H9 (cell line): ENCODE measurements around the gene CDH23. TPM values are rescaled to one million over a fixed set of nuclear protein-coding genes. Genes with fewer than 3 reads are reported as not detected.

Experiments used
- DNase-seq: peaks from one replicate; pipeline ENCODE4 v3.0.0-alpha.2; 2017
- H2AFZ ChIP-seq: one replicate; pipeline ENCODE4 v1.6.1; 2013; ENCODE audit warnings: mild to moderate bottlenecking, low read length, control low read depth, moderate library complexity
- H2AK5ac ChIP-seq: 2 replicates; pipeline ENCODE4 v1.6.1; 2013; ENCODE audit warnings: low read length, control low read depth, mixed read lengths; ENCODE audit not compliant: insufficient read length
- H2BK120ac ChIP-seq: one replicate; pipeline ENCODE4 v1.6.1; 2013; ENCODE audit warnings: low read depth, mild to moderate bottlenecking, low read length, control low read depth, inconsistent platforms; ENCODE audit not compliant: poor library complexity, severe bottlenecking
- H2BK12ac ChIP-seq: 2 replicates; pipeline ENCODE4 v1.6.1; 2013; ENCODE audit warnings: low read length, control low read depth, mixed read lengths, low read depth; ENCODE audit not compliant: insufficient read length
- H2BK15ac ChIP-seq: 2 replicates; pipeline ENCODE4 v1.6.1; 2013; ENCODE audit warnings: low read depth, low read length, control low read depth
- H2BK20ac ChIP-seq: one replicate; pipeline ENCODE4 v1.6.1; 2013; ENCODE audit warnings: low read depth, mild to moderate bottlenecking, low read length, control low read depth, inconsistent platforms; ENCODE audit not compliant: poor library complexity, severe bottlenecking
- H2BK5ac ChIP-seq: 2 replicates; pipeline ENCODE4 v1.6.1; 2013; ENCODE audit warnings: low read length, control low read depth, mixed read lengths; ENCODE audit not compliant: insufficient read length
- H3K14ac ChIP-seq: 2 replicates; pipeline ENCODE4 v1.6.1; 2013; ENCODE audit warnings: low read length, control low read depth; ENCODE audit not compliant: insufficient read depth
- H3K18ac ChIP-seq: 2 replicates; pipeline ENCODE4 v1.6.1; 2013; ENCODE audit warnings: low read depth, mild to moderate bottlenecking, mixed read lengths, low read length, control low read depth; ENCODE audit not compliant: insufficient read length
- H3K23ac ChIP-seq: 2 replicates; pipeline ENCODE4 v1.6.1; 2013; ENCODE audit warnings: low read length, control low read depth, mixed read lengths, low read depth; ENCODE audit not compliant: insufficient read length
- H3K23me2 ChIP-seq: 2 replicates; pipeline ENCODE4 v1.6.1; 2013; ENCODE audit warnings: low read depth, mild to moderate bottlenecking, mixed read lengths, low read length, control low read depth; ENCODE audit not compliant: insufficient read length, poor library complexity, severe bottlenecking
- H3K27ac ChIP-seq: 2 replicates; pipeline ENCODE4 v1.5.1; 2013; ENCODE audit warnings: low read length, control low read depth, mixed read lengths, low read depth; ENCODE audit not compliant: insufficient read length
- H3K27me3 ChIP-seq: 2 replicates; pipeline ENCODE4 v1.6.1; 2013; ENCODE audit warnings: low read length, control low read depth, inconsistent platforms; ENCODE audit not compliant: insufficient read depth
- H3K4ac ChIP-seq: 2 replicates; pipeline ENCODE4 v1.6.1; 2013; ENCODE audit warnings: low read depth, mild to moderate bottlenecking, control low read depth, inconsistent platforms, low read length, moderate library complexity
- H3K4me1 ChIP-seq: 2 replicates; pipeline ENCODE4 v1.6.1; 2013; ENCODE audit warnings: low read length, control low read depth, inconsistent platforms; ENCODE audit not compliant: insufficient read depth
- H3K4me2 ChIP-seq: 2 replicates; pipeline ENCODE4 v1.6.1; 2013; ENCODE audit warnings: low read length, control low read depth, mixed read lengths; ENCODE audit not compliant: insufficient read length, insufficient read depth
- H3K56ac ChIP-seq: 2 replicates; pipeline ENCODE4 v1.6.1; 2013; ENCODE audit warnings: low read depth, mild to moderate bottlenecking, mixed read lengths, low read length, control low read depth; ENCODE audit not compliant: insufficient read length
- H3K79me1 ChIP-seq: 2 replicates; pipeline ENCODE4 v1.6.1; 2013; ENCODE audit warnings: low read depth, mild to moderate bottlenecking, moderate library complexity, low read length, control low read depth, inconsistent platforms; ENCODE audit not compliant: insufficient read depth, poor library complexity, severe bottlenecking
- H3K79me2 ChIP-seq: 2 replicates; pipeline ENCODE4 v1.6.1; 2013; ENCODE audit warnings: low read length, control low read depth, inconsistent platforms; ENCODE audit not compliant: insufficient read depth
- H3K9ac ChIP-seq: 2 replicates; pipeline ENCODE4 v1.6.1; 2013; ENCODE audit warnings: low read length, control low read depth, mixed read lengths; ENCODE audit not compliant: insufficient read length; ENCODE audit errors: extremely low read depth
- H3K9me3 ChIP-seq: one replicate; pipeline ENCODE4 v1.6.1; 2013; ENCODE audit warnings: low read depth, low read length, inconsistent platforms; ENCODE audit not compliant: control insufficient read depth
- H3T11ph ChIP-seq: one replicate; pipeline ENCODE4 v1.6.1; 2013; ENCODE audit warnings: mild to moderate bottlenecking, low read length, control low read depth, inconsistent platforms
- H4K20me1 ChIP-seq: one replicate; pipeline ENCODE4 v1.6.1; 2013; ENCODE audit not compliant: control insufficient read depth, insufficient read length, insufficient read depth
- H4K5ac ChIP-seq: 2 replicates; pipeline ENCODE4 v1.6.1; 2013; ENCODE audit warnings: low read depth, mild to moderate bottlenecking, mixed read lengths, low read length, control low read depth; ENCODE audit not compliant: insufficient read length
- H4K8ac ChIP-seq: replicated peaks from 2 replicates; pipeline ENCODE4 v1.6.1; 2013; ENCODE audit warnings: low read length, control low read depth, mixed read lengths, low read depth; ENCODE audit not compliant: insufficient read length
- H4K91ac ChIP-seq: 2 replicates; pipeline ENCODE4 v1.6.1; 2013; ENCODE audit warnings: low read depth, mild to moderate bottlenecking, moderate library complexity, mixed read lengths, low read length, control low read depth; ENCODE audit not compliant: insufficient read length
- H3K27ac Mint-ChIP-seq, 3 experiments: 2 replicates in 2 of 3; 3 replicates in 1 of 3; pipeline ENCODE4 v1.8.0; 2020 to 2021; ENCODE audit warnings: mixed read lengths in 3 of 3, mild to moderate bottlenecking in 1 of 3, moderate library complexity in 1 of 3
- H3K27me3 Mint-ChIP-seq: 2 replicates; pipeline ENCODE4 v1.8.0; 2021; ENCODE audit warnings: low read depth, mild to moderate bottlenecking, moderate library complexity, mixed read lengths
- H3K36me3 Mint-ChIP-seq, 3 experiments: 2 replicates in 2 of 3; 3 replicates in 1 of 3; pipeline ENCODE4 v1.8.0; 2020 to 2021; ENCODE audit warnings: low read depth in 3 of 3, mixed read lengths in 3 of 3; ENCODE audit not compliant: insufficient read depth in 1 of 3
- H3K4me1 Mint-ChIP-seq, 2 experiments: 2 replicates each; pipeline ENCODE4 v1.8.0; 2020; ENCODE audit warnings: mixed read lengths in 2 of 2
- H3K4me3 Mint-ChIP-seq, 2 experiments: 2 replicates in 1 of 2; 3 replicates in 1 of 2; pipeline ENCODE4 v1.8.0; 2020 to 2021; ENCODE audit warnings: mild to moderate bottlenecking in 2 of 2, mixed read lengths in 2 of 2, moderate library complexity in 1 of 2
- H3K9me3 Mint-ChIP-seq, 2 experiments: 2 replicates in 1 of 2; 3 replicates in 1 of 2; pipeline ENCODE4 v1.8.0; 2020; ENCODE audit warnings: mild to moderate bottlenecking in 2 of 2, mixed read lengths in 2 of 2, moderate library complexity in 1 of 2
- CTCF ChIP-seq: fragments of 200-600 bp; sonication (generic); conservative IDR thresholded peaks from 3 replicates; pipeline ENCODE4 v1.8.0; 2021; ENCODE audit warnings: antibody characterized with exemption, mild to moderate bottlenecking
- WGBS: extraction: QIAGEN DNeasy Blood & Tissue Kit; methylation state at CpG from one replicate; pipeline ENCODE4 v1.1.7; 2013; ENCODE audit warnings: missing lambda C conversion rate, low lambda C conversion rate, mixed read lengths; ENCODE audit not compliant: insufficient read length; ENCODE audit errors: extremely low coverage; 5-methylcytosine and 5-hydroxymethylcytosine counted together
- total RNA-seq: library from RNA; stranded (reverse); gene quantifications from 2 replicates; pipeline ENCODE4 v1.2.1, GENCODE V29; 2021

The CDH23 gene
- total RNA-seq, 1 experiment from 2014 or later, result 2.1 TPM

GRCh38 chr10:71419750-71420149, 23.0 kb downstream of the CDH23 start:
- no peak overlapping the region for H3K27ac ChIP-seq
- no peak for DNase-seq
- H3K27me3 Mint-ChIP-seq, result peaks cover 20% of the 10 kb centered on the region
- H3K4me1 ChIP-seq, result no peaks in the 10 kb centered on the region
- no peak overlapping the region for H2AFZ ChIP-seq
- peaks cover 0 to 4% (median 0%) of the 10 kb centered on the region in 3 experiments; a peak in 1 of 7 replicates for H3K36me3 Mint-ChIP-seq
- no peaks in the 10 kb centered on the region for H4K20me1 ChIP-seq
- H3K56ac ChIP-seq, result no peak overlapping the region
- H3K23me2 ChIP-seq, result no peaks in the 10 kb centered on the region
- H3K4ac ChIP-seq, result no peak overlapping the region
- H3K4me3 Mint-ChIP-seq, result no peak overlapping the region
- H3K4me1 Mint-ChIP-seq, result peaks cover 0 to under 1% of the 10 kb centered on the region in 2 experiments; a peak in 1 of 4 replicates
- H3K9ac ChIP-seq, result no peak overlapping the region
- no peaks in the 10 kb centered on the region; a peak in 3 of 5 replicates for H3K9me3 Mint-ChIP-seq
- H3K9me3 ChIP-seq, result no peaks in the 10 kb centered on the region
- H4K8ac ChIP-seq, result no peak overlapping the region
- H3K23ac ChIP-seq, result no peak overlapping the region
- no peak overlapping the region for H2BK5ac ChIP-seq
- no peak overlapping the region for H4K91ac ChIP-seq
- no peak overlapping the region for H2AK5ac ChIP-seq
- no CpG with 5 or more reads among the region's 2 CpGs for WGBS
- H2BK15ac ChIP-seq, result no peak overlapping the region
- no peak overlapping the region for H3T11ph ChIP-seq
- H2BK12ac ChIP-seq, result no peak overlapping the region
- H3K79me2 ChIP-seq, result no peaks in the 10 kb centered on the region
- no peak overlapping the region for H3K14ac ChIP-seq
- H2BK120ac ChIP-seq, result no peak overlapping the region
- no peaks in the 10 kb centered on the region for H3K27me3 ChIP-seq
- H3K79me1 ChIP-seq, result no peaks in the 10 kb centered on the region
- H3K18ac ChIP-seq, result no peak overlapping the region
- no peak overlapping the region for H3K27ac Mint-ChIP-seq
- no peak overlapping the region for H2BK20ac ChIP-seq
- no peak overlapping the region for H4K5ac ChIP-seq
- no peak for TF ChIP-seq CTCF
- H3K4me2 ChIP-seq, result no peak overlapping the region
